ENCODE results near the gene CASQ1.

DNA sequence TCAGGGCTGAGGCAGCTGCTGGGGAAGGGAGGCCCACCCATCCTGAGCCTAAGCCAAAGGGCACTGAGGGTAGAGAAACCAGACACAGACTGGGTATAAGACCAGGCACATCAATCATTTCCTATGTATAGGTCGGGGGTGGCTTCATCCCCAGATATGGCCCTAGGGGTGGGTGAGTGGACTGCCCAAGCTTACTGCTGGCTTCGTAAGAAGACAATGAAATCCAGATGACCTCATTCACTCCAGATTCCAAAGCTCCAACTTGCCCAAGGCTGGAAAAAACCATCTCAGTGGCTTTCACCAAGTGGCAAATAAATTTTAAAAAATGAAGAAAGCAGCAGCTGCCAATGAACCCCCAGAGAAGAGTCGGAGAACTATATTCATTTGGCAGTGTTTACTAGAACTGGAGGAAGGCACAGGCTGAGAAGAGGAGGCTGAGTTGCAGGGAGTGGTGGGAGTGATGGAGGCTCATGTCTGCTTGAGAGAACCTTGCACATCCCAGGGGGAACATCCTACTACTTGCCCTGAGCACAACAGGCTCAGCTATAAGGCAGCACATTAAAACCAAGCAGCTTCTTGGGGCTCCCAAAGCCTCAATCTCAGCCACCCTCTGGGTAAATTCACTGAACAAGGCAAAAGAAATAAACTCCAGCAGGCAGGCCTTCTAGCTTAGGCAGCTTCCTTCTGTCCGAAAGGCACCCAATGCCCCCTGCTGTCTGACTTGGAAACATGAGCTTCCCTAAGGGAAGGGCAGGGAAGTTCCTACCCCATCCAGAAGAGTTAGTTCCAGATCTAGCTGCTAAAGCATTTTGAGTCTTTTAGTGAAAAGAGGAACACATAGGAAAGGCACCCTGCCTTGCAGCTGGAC, 28.9 kb downstream of the CASQ1 start:
- no peak for TF ChIP-seq POLR2A (IDR thresholded peaks at IDR 0.05; ENCODE audit: low read depth, low read length)
- TF ChIP-seq, protein P1, sequence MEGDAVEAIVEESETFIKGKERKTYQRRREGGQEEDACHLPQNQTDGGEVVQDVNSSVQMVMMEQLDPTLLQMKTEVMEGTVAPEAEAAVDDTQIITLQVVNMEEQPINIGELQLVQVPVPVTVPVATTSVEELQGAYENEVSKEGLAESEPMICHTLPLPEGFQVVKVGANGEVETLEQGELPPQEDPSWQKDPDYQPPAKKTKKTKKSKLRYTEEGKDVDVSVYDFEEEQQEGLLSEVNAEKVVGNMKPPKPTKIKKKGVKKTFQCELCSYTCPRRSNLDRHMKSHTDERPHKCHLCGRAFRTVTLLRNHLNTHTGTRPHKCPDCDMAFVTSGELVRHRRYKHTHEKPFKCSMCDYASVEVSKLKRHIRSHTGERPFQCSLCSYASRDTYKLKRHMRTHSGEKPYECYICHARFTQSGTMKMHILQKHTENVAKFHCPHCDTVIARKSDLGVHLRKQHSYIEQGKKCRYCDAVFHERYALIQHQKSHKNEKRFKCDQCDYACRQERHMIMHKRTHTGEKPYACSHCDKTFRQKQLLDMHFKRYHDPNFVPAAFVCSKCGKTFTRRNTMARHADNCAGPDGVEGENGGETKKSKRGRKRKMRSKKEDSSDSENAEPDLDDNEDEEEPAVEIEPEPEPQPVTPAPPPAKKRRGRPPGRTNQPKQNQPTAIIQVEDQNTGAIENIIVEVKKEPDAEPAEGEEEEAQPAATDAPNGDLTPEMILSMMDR (IDR thresholded peaks at IDR 0.05; ENCODE audit: extremely low read depth in 1 of 2, insufficient read depth in 1 of 2, low read depth in 1 of 2, low read length in 2 of 2), result peak; percentile 52 to 70
- no peak for TF ChIP-seq POLR2AphosphoS5 (IDR thresholded peaks at IDR 0.05; ENCODE audit: insufficient read depth, low read depth, low read length)
- TF ChIP-seq EZH2 (IDR thresholded peaks at IDR 0.05; ENCODE audit: borderline replicate concordance, low read depth, low read length, severe bottlenecking), result no peak
- no peak for TF ChIP-seq MYC (IDR thresholded peaks at IDR 0.05; ENCODE audit: low read depth, low read length)
- TF ChIP-seq, protein P2, sequence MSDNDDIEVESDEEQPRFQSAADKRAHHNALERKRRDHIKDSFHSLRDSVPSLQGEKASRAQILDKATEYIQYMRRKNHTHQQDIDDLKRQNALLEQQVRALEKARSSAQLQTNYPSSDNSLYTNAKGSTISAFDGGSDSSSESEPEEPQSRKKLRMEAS (IDR thresholded peaks at IDR 0.05; ENCODE audit: insufficient read depth, insufficient read length), result no peak
- TF ChIP-seq GATA2 (IDR thresholded peaks at IDR 0.05; ENCODE audit: insufficient read depth, insufficient read length, low read depth, low read length), result no peak
- no peak for TF ChIP-seq JUN (IDR thresholded peaks at IDR 0.05; ENCODE audit: borderline replicate concordance, insufficient read depth, insufficient read length, low read depth)
- TF ChIP-seq FOS (IDR thresholded peaks at IDR 0.05; ENCODE audit: borderline replicate concordance, insufficient read depth, low read length), result no peak
